Astrocyte (in vitro differentiated cells and primary cell): ENCODE results near the gene UTS2R.

ENCODE experiments used
- CTCF ChIP-seq: IDR thresholded peaks from 2 replicates; pipeline ENCODE4 v1.5.1; 2011; ENCODE audit warnings: low read depth, mild to moderate bottlenecking, inconsistent platforms, low read length, moderate library complexity; ENCODE audit not compliant: insufficient read depth
- EZH2 ChIP-seq: IDR thresholded peaks from 2 replicates; pipeline ENCODE4 v1.6.1; 2012; ENCODE audit warnings: mild to moderate bottlenecking, low read length, inconsistent platforms; ENCODE audit not compliant: insufficient read depth

GRCh38 chr17:82376042-82376730, 4.6 kb downstream of the UTS2R start:
- TF ChIP-seq CTCF (no peak), EZH2 (no peak)
